NCI-H2107 (cell line): ENCODE results near the gene EHMT1.

ENCODE experiments used
- DNase-seq: peaks from one replicate; lab custom pipeline; 2025; lab: John Stamatoyannopoulos, UW

EHMT1 gene

DNA sequence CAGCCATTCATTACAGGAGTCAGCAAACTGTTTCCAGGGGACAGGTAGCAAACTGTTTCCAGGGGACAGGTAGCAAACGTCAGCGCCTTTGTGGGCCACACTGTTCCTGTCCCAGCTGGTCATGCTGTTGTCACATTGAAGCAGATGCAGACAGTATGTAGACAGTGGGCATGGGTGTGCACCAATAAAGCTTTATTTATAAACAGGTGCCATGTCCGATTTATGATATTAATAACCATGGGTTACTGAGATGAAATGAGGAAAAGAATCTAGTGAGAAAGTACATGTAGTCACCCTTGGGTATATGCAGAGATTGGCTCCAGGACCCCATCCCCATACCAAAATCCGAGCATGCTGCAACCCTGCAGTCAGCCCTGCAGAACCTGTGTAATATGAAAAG is 122.5 kb downstream of the EHMT1 start:
- no peak for DNase-seq

DNA sequence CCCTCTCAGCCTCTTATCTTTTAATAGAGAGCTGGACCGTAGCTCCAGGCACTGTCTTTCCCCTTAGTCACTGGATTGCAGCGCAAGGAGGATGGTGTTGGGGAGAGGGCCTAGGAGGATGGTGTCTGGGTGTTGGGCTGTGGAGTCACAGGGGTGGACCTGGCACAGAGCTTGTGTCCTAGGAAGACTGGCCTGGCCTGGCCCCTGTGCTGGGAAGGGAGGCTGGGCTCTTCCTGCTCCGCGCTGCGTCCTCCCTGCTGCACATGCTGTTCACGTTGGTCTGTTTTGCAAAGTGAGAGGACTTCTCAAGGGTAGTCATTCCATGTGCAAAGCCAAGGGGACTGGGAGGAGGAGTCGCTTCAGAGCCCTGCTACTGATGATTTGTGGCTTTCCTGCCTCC is 123.9 kb downstream of the EHMT1 start:
- DNase-seq = no peak

DNA sequence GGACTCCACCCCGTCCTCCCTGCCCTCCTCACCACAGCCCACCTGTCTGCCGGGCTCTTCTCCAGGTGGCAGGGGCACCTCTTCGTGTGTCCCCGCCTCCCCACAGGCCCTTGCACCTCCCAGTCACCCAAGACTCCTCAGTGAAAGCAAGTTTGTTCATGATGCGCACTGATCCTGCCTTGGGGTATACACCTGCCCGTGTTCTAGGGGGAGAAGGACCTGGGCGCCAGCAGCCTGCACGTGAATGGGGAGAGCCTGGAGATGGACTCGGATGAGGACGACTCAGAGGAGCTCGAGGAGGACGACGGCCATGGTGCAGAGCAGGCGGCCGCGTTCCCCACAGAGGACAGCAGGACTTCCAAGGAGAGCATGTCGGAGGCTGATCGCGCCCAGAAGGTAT is 124.9 kb downstream of the EHMT1 start:
- DNase-seq = no peak

GRCh38 chr9:137744632-137745183 is 125.9 kb downstream of the EHMT1 start:
- no peak for DNase-seq

DNA sequence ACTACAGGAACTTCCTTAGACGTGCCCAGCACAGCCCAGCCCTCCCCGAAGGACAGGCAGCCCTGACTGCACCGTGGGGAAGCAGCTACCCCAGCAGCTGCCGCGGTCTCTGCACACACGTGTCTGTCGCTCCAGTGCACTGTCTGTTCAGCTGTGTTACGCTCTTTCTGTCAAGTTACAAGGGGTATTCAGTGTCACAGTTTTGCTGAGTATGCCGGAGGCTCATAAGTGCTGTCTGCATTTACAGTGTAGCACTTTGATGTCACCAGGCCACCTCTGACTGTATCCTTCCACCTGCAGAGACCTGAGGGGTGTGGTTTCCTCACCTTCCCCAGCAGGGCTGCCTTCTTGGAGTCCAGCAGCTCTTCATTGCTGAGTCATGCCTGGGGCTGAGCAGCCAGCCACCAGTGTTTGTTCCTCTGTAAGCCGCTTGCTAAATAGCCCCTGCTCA is 126.8 kb downstream of the EHMT1 start:
- peak; percentile 79 for DNase-seq

DNA sequence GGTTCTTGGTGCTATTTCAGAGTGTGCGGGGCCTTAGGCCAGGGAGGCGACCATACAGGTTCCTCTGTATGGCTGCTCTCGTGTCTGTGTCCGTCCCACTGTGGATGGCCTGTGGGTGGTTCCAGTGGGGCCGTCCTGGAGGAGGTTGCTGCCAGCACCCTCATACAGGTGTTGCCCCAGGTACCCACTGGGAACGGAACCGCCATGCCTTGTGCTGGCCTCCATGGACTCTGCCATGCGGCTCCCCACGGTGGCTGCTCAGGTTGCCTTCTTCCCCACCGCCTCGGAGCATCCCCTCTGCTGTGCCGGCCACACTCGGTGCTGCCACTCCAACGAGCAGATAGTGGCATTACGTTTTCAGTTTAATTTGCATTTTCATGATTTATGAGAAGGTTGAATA is 129.5 kb downstream of the EHMT1 start:
- DNase-seq = no peak

DNA sequence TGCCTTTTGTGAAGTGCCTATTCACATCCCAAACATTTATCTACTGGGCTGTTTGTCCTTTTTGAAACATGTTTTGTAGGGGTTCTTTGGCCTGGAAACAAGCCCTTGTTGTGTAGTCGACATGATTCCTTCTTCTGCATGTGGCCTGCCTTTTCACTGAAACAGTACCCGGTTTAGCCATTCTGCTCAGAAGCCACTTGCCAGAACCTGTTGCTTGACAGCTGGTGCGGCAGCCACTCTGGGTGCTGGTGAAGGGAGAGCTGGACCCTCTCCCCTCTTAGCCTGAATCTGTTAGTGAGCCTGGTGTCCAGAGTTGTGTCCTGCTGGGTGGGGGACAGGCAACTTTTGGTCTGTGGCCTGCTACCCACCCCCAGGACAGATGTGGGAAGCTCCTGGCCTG is 129.9 kb downstream of the EHMT1 start:
- no peak for DNase-seq

DNA sequence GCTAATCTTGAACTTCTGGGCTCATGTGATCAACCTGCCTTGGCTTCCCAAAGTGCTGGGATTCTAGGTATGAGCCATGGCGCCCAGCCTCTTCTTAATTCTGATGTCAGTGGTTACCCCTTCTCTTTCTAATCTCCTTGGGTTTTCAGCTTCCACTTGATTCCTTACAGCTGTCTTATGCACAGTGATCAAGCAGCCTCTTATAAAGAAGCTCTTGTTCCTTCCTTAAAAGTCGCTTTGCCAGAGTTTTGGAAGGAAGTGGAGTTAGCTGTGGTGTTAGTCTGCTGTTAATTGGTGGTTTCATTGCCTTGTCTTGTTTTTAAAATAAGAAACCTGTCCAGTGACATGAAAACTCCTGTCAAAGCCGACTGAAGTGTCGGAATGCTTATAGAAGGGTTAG is 130.7 kb downstream of the EHMT1 start:
- no peak for DNase-seq

- no peak for DNase-seq
These were observed 131.2 kb downstream of the EHMT1 start for GRCh38 chr9:137750007-137750406.

- no peak for DNase-seq
These were observed 131.8 kb downstream of the EHMT1 start for GRCh38 chr9:137750566-137750965.

GRCh38 chr9:137751616-137752015 is 132.8 kb downstream of the EHMT1 start:
- no peak for DNase-seq

DNA sequence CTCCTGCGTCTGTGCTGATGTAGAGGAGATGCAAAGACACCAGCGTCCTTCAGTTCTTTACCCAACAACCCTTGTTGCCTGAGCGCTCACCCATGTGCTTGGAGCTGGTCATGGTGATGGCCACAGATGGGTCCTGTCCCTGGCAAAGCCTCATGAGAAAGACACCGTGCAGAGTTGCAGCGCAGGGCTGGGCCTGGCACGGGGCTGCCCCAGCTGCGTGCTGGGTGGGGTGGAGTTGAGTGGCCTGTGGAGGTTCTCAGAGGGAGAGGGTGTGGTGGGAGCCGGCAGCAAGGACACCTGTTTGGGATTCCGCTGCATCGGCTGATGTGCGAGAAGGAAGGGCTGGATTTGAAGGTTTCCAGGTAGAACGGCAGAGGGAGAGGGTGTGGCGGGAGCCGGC is 133.6 kb downstream of the EHMT1 start:
- no peak for DNase-seq

DNA sequence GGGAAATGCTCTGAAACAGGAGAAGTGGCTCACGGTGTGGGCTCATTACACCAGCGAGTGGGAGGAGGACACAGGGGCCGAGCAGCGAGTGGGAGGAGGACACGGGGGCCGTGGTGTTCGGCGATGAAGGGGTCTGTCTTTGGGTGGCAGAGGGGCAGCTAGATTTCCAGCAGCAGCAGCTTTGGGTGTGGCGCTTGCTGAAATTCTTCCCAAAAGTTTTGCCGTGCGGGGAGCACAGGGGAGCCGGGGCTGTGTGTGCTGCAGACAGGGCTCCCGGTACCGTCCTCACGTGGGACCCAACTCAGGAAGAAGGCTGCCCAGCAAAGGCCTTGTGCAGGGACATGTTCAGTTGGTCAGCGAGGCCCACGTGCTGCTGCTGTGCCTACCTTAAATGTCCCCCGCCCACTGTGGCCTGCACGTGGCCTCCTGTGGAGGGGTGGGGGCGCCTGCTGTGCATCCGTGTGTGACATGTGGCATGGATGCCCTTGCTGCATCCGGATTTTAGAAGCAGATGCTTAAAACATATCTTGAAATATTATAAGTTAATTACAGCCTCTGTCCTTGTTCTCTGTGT is 134.5 kb downstream of the EHMT1 start:
- DNase-seq = no peak

DNA sequence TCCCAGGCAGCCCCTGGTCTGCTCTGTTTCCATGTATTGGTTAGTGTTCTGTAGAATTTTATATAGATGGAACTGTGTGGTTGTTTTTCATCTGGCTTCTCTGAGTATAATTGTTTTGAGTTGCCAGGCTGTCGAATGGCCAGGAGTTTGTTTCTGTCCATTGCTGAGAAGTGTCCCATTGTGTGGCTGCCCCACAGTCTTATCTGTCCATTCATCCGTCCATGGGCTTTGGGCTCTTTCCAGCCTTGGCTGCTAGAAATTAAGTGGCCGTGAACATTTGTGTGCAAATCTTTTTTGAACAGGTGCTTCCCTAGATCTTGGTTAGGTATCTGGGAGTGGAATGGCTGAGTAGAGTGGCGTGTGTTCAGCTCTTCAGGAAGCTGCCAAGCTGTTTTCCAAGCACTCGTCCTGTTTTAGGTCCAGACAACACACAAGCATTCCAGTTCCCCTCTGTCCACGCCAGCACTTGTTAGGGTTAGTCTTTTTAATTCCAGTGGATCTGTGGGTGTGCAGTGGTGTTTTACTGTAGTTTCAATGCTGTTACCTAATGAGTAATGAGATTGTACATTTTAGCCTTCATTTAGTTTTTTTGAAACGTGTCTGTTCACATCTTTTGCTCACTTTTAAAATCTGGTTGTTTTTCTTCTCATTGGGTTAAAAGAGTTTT is 136.6 kb downstream of the EHMT1 start:
- DNase-seq = no peak

DNA sequence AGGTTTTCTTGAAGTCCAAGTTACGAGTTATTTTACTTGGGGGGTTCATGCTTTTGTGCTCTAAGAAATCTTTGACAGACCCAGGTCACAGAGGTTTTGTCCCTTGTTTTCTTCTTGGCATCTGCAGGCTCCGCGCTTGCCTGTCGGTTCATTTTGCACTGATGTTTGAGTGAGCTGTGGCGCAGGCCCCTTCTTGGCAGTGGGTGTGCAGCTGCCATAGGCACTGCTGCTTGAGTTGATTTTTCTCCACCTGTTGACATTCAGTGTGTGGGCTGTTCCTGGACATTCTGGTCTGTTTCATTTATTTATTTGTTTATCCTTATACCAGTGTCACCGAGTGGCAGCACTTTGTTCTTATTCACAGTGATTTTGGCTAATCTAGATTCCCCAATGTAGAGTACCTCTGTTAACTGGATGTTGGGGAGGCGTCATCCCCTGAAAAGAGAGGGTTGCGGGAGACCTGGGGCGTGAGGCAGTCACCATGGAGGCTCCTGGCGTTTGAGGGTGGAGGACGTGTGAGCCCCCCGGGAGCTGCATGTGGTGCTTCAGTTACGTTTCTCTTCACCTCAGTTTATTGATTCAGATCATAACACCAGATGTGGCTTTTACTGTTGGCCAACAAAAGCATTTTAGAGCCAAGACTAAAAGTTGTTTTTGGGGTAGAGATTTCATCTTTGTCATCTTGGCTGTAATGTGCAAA is 137.4 kb downstream of the EHMT1 start:
- DNase-seq = no peak

DNA sequence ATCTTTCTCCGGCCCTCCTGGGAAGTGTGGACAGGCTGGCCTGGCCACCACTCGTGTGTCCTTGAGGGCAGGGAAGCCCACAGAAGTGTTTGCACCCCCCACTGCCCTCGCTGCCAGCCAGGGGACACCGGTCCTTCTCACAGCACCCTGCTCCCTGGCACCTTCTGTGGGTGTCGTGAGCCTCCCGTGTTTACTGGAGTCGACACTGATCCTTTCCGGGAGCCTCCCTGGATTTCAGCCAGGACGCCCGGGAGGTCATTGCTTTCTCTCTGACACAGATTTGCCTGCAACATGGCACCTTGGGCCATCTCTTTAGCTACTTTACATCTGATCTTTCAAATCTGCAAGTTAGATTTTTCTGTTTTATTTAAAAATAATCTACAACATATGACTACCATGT is 138.3 kb downstream of the EHMT1 start:
- no peak for DNase-seq

DNA sequence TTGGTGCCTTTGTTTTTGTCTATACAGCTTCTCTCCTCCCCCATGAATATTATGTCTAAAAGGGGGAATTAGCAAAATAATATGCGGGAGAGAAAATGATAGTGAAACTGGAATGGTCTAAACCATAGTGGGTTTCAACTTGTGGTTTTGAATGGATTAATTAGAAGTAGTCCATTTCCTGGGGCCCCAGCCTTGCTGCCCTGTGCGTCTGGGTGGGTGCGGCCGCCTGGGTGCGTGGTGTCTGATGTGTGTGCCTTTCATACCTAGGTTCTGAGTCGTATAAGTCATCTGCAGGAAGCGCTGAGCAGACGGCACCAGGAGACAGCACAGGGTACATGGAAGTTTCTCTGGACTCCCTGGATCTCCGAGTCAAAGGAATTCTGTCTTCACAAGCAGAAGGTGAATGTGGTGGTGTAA is 138.8 kb downstream of the EHMT1 start:
- no peak for DNase-seq

GRCh38 chr9:137758067-137758466 is 139.3 kb downstream of the EHMT1 start:
- DNase-seq = no peak

GRCh38 chr9:137759117-137759516 is 140.3 kb downstream of the EHMT1 start:
- no peak for DNase-seq

- no peak for DNase-seq
These were observed 141.0 kb downstream of the EHMT1 start for GRCh38 chr9:137759649-137760321.

GRCh38 chr9:137760426-137760825 is 141.6 kb downstream of the EHMT1 start:
- no peak for DNase-seq

DNA sequence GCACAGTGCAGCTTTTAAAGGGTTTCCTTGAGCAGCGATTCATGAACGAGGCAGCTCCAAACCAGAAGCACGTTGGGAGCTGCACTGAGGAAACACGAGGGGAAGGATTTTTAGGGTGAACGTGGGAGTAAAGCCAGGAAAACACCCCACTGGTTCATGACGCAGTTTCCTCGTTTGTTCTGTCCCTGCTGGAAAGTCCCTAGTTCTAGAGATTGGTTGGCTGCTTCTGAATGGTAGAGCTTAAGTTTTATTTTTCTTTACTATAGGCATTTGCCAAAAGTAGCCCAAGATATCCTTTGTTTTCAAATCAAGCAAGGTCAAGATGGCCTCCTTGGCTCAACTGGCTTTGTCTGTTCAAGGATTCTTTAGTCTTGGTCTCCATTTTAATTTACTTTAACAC is 142.2 kb downstream of the EHMT1 start:
- DNase-seq = no peak

GRCh38 chr9:137761793-137762192 is 143.0 kb downstream of the EHMT1 start:
- DNase-seq = no peak
